ENCODE results near the gene DGKI. TPM values are rescaled to one million over a fixed set of nuclear protein-coding genes. Genes with fewer than 3 reads are reported as not detected.

The DGKI gene
- total RNA-seq, 1 experiment from 2014 or later: 0.55 TPM

DNA sequence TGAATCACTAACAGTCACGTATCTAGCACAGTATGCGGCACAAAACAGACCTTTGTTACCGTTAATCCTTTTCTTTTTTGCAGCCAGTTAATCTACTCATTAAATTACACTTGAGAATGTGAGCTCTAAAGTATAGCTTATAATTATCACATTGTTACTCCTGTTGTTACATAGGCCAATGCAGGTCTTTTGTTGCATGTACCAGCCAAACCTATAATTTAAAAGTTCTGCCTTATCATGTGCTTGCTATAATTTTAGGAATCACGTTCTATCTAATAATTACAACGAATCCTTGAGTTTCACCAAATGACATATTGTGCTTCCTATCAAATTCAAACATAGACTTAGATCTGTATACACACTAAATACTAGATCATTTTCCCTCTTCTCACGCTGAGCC is 245.1 kb downstream of the DGKI start:
- no peak overlapping the region for H3K14ac ChIP-seq (ENCODE audit: insufficient read depth, low read length)

More for the DNA sequence above, 245.1 kb downstream of the DGKI start:
- no peak overlapping the region for H3K4ac ChIP-seq (ENCODE audit: low read depth, low read length)
- TF ChIP-seq, protein P1, sequence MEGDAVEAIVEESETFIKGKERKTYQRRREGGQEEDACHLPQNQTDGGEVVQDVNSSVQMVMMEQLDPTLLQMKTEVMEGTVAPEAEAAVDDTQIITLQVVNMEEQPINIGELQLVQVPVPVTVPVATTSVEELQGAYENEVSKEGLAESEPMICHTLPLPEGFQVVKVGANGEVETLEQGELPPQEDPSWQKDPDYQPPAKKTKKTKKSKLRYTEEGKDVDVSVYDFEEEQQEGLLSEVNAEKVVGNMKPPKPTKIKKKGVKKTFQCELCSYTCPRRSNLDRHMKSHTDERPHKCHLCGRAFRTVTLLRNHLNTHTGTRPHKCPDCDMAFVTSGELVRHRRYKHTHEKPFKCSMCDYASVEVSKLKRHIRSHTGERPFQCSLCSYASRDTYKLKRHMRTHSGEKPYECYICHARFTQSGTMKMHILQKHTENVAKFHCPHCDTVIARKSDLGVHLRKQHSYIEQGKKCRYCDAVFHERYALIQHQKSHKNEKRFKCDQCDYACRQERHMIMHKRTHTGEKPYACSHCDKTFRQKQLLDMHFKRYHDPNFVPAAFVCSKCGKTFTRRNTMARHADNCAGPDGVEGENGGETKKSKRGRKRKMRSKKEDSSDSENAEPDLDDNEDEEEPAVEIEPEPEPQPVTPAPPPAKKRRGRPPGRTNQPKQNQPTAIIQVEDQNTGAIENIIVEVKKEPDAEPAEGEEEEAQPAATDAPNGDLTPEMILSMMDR (conservative IDR thresholded peaks at IDR 0.05): no peak
- H2AK5ac ChIP-seq (ENCODE audit: insufficient read length, low read length): no peak overlapping the region
- no peak overlapping the region for H4K91ac ChIP-seq (ENCODE audit: insufficient read length, low read depth, low read length)
- H4K5ac ChIP-seq (ENCODE audit: insufficient read length, low read depth, low read length): no peak overlapping the region
- no peak overlapping the region for H2BK20ac ChIP-seq (ENCODE audit: low read depth, low read length, poor library complexity, severe bottlenecking)
- H3K36me3 Mint-ChIP-seq (ENCODE audit: insufficient read depth in 1 of 3, low read depth in 3 of 3): no peaks in the 10 kb centered on the region
- no peaks in the 10 kb centered on the region for H3K4me1 ChIP-seq (ENCODE audit: insufficient read depth, low read length)
- no peaks in the 10 kb centered on the region for H4K20me1 ChIP-seq (ENCODE audit: control insufficient read depth, insufficient read depth, insufficient read length)
- H3K4me1 Mint-ChIP-seq: no peaks in the 10 kb centered on the region
- H3K56ac ChIP-seq (ENCODE audit: insufficient read length, low read depth, low read length): no peak overlapping the region
- no peak for DNase-seq
- no peak overlapping the region for H2BK5ac ChIP-seq (ENCODE audit: insufficient read length, low read length)
- H3K27ac ChIP-seq (ENCODE audit: insufficient read length, low read depth, low read length): no peak overlapping the region
- no peaks in the 10 kb centered on the region for H3K27me3 Mint-ChIP-seq (ENCODE audit: low read depth)
- H3K23me2 ChIP-seq (ENCODE audit: insufficient read length, low read depth, low read length, poor library complexity, severe bottlenecking): no peaks in the 10 kb centered on the region
- no peak overlapping the region for H3K4me3 Mint-ChIP-seq
- H3K9ac ChIP-seq (ENCODE audit: extremely low read depth, insufficient read length, low read length): no peak overlapping the region
- H3K4me2 ChIP-seq (ENCODE audit: insufficient read depth, insufficient read length, low read length): no peak overlapping the region
- H2BK15ac ChIP-seq (ENCODE audit: low read depth, low read length): no peak overlapping the region
- H2BK120ac ChIP-seq (ENCODE audit: low read depth, low read length, poor library complexity, severe bottlenecking): no peak overlapping the region
- no peak overlapping the region for H3K23ac ChIP-seq (ENCODE audit: insufficient read length, low read depth, low read length)
- H2AFZ ChIP-seq (ENCODE audit: low read length): no peak overlapping the region
- H3K18ac ChIP-seq (ENCODE audit: insufficient read length, low read depth, low read length): no peak overlapping the region
- H3K9me3 ChIP-seq (ENCODE audit: control insufficient read depth, low read depth, low read length): no peaks in the 10 kb centered on the region
- H3K27ac Mint-ChIP-seq: no peak overlapping the region
- no peak overlapping the region for H2BK12ac ChIP-seq (ENCODE audit: insufficient read length, low read depth, low read length)
- no peaks in the 10 kb centered on the region for H3K79me1 ChIP-seq (ENCODE audit: insufficient read depth, low read depth, low read length, poor library complexity, severe bottlenecking)
- H3K79me2 ChIP-seq (ENCODE audit: insufficient read depth, low read length): no peaks in the 10 kb centered on the region
- H3K9me3 Mint-ChIP-seq: no peaks in the 10 kb centered on the region
- WGBS (ENCODE audit: extremely low coverage, insufficient read length, low lambda C conversion rate): no CpG with 5 or more reads among the region's 6 CpGs
- no peak overlapping the region for H4K8ac ChIP-seq (replicated peaks; ENCODE audit: insufficient read length, low read depth, low read length)
- H3T11ph ChIP-seq (ENCODE audit: low read length): no peak overlapping the region
- H3K27me3 ChIP-seq (ENCODE audit: insufficient read depth, low read length): no peaks in the 10 kb centered on the region
